HepG2 (cell line): ENCODE results near the gene ALK. TPM values are rescaled to one million over a fixed set of nuclear protein-coding genes. Genes with fewer than 3 reads are reported as not detected.

ENCODE experiments used
- ATAC-seq: fragments of 200-7000 bp; cut with Tn5 transposase; 3 replicates; pipeline ENCODE4 v1.9.1; 2020; ENCODE audit warnings: mild to moderate bottlenecking, moderate library complexity
- BruUV-seq: library from RNA; stranded (reverse); fragments of 400-500 nt; replicated peaks from 2 replicates; lab custom pipeline; 2021; lab: Mats Ljungman, UMichigan
- CTCF ChIA-PET: fragments of 300-600 bp; formaldehyde crosslinking; extraction: SDS; loops from one replicate; lab custom pipeline; 2021; ENCODE audit warnings: low total read pairs, inconsistent platforms, low intra/inter-chr PET ratio; lab: Yijun Ruan, JAX
- POLR2A ChIA-PET: fragments of 350-600 bp; sonication (Branson Sonifier 250); formaldehyde crosslinking; loops from one replicate; lab custom pipeline; 2020; ENCODE audit warnings: antibody characterized with exemption, inconsistent platforms; lab: Yijun Ruan, JAX
- DNase-seq: peaks from one replicate; pipeline ENCODE4 v3.0.0-alpha.2; 2015; ENCODE audit warnings: low spot score
- FAIRE-seq: peaks from 3 replicates; lab custom pipeline; 2011; peaks lifted over from hg19 to GRCh38; lab: Jason Lieb, UNC
- H2AFZ ChIP-seq: one replicate; pipeline ENCODE4 v1.6.1; 2011; ENCODE audit warnings: low read length, inconsistent platforms
- H3K27ac ChIP-seq: fragments of 300-600 bp; 3 replicates; pipeline ENCODE4 v1.8.0; 2011; ENCODE audit warnings: mixed run types, mild to moderate bottlenecking, mixed read lengths, low read length, inconsistent platforms; ENCODE audit not compliant: insufficient read depth; ENCODE audit errors: extremely low read length
- H3K27me3 ChIP-seq, 2 experiments: fragments of 200-600 bp in 1 of 2; 2 replicates in 1 of 2; 3 replicates in 1 of 2; pipeline versions ENCODE4 v1.6.0 to v1.8.0; 2011; ENCODE audit warnings: low read length in 2 of 2, mild to moderate bottlenecking in 2 of 2, moderate library complexity in 2 of 2, inconsistent platforms in 1 of 2; ENCODE audit not compliant: insufficient read depth in 2 of 2, control insufficient read depth in 1 of 2
- H3K36me3 ChIP-seq, 2 experiments: fragments of 200-600 bp in 1 of 2; replicated peaks in 1 of 2; 2 replicates in 1 of 2; 3 replicates in 1 of 2; pipeline versions ENCODE4 v1.5.1 to v1.8.0; 2011; ENCODE audit warnings: low read length in 2 of 2, inconsistent platforms in 1 of 2; ENCODE audit not compliant: insufficient read depth in 2 of 2, control insufficient read depth in 1 of 2
- H3K4me1 ChIP-seq: 2 replicates; pipeline ENCODE4 v1.5.1; 2012; ENCODE audit warnings: low read length, inconsistent platforms; ENCODE audit not compliant: insufficient read depth
- H3K4me2 ChIP-seq: 2 replicates; pipeline ENCODE4 v1.6.0; 2011; ENCODE audit warnings: low read depth, low read length, inconsistent platforms
- H3K4me3 ChIP-seq, 3 experiments: fragments of 200-600 bp in 1 of 3; sonication (generic), shearing (Covaris generic) in 1 of 3; replicated peaks in 1 of 3; 2 replicates each; pipeline ENCODE4 v1.5.1; 2011 to 2016; ENCODE audit warnings: low read length in 3 of 3, inconsistent platforms in 2 of 3, low read depth in 2 of 3, mild to moderate bottlenecking in 2 of 3, control low read depth in 1 of 3, mixed read lengths in 1 of 3; ENCODE audit not compliant: insufficient read depth in 1 of 3
- H3K79me2 ChIP-seq: one replicate; pipeline ENCODE4 v1.6.1; 2011; ENCODE audit warnings: low read length, inconsistent platforms; ENCODE audit not compliant: insufficient read depth
- H3K9ac ChIP-seq: 2 replicates; pipeline ENCODE4 v1.6.0; 2011; ENCODE audit warnings: mild to moderate bottlenecking, low read depth, low read length, inconsistent platforms; ENCODE audit not compliant: insufficient read depth
- H3K9me3 ChIP-seq: 2 replicates; pipeline ENCODE4 v1.5.1; 2012; ENCODE audit warnings: mild to moderate bottlenecking, low read length
- H4K20me1 ChIP-seq: 2 replicates; pipeline ENCODE4 v1.6.0; 2011; ENCODE audit warnings: inconsistent platforms, mild to moderate bottlenecking, low read length, moderate library complexity; ENCODE audit not compliant: insufficient read depth
- ATF7-NPFF ChIP-seq: sonication (generic); formaldehyde crosslinking; IDR thresholded peaks from 2 replicates; pipeline ENCODE4 v1.8.1; 2023; ENCODE audit warnings: mild to moderate bottlenecking, low read depth, missing genetic modification reagents, moderate library complexity
- NCOR1 ChIP-seq: fragments of 200-600 bp; sonication (generic); IDR thresholded peaks from 2 replicates; pipeline ENCODE4 v1.7.0; 2017; ENCODE audit warnings: antibody characterized with exemption, low read length, borderline replicate concordance
- NFE2L2 ChIP-seq: fragments of 150-350 bp; IDR thresholded peaks from 2 replicates; pipeline ENCODE4 v1.6.1; 2014; ENCODE audit warnings: low read length
- THAP8 ChIP-seq: sonication (generic); formaldehyde crosslinking; IDR thresholded peaks from 2 replicates; pipeline ENCODE4 v1.5.1; 2020; ENCODE audit warnings: missing genetic modification reagents, mild to moderate bottlenecking, borderline replicate concordance
- ZBTB25 ChIP-seq: IDR thresholded peaks from 2 replicates; pipeline ENCODE4 v1.6.1; 2018; ENCODE audit warnings: missing genetic modification reagents
- ZNF142 ChIP-seq: sonication (generic); formaldehyde crosslinking; IDR thresholded peaks from 2 replicates; pipeline ENCODE4 v1.4.0; 2020; ENCODE audit warnings: missing genetic modification reagents
- ZNF292 ChIP-seq: sonication (generic); formaldehyde crosslinking; IDR thresholded peaks from 2 replicates; pipeline ENCODE4 v1.8.1; 2022; ENCODE audit warnings: mild to moderate bottlenecking, low read depth, missing genetic modification reagents, borderline replicate concordance
- ZNF781 ChIP-seq: sonication (generic); formaldehyde crosslinking; IDR thresholded peaks from 2 replicates; pipeline ENCODE4 v1.5.1; 2020; ENCODE audit warnings: borderline replicate concordance, mild to moderate bottlenecking, missing genetic modification reagents; ENCODE audit errors: not compliant biosample characterization
- ZNF800 ChIP-seq: sonication (generic); formaldehyde crosslinking; IDR thresholded peaks from 2 replicates; pipeline ENCODE4 v1.4.0; 2020; ENCODE audit warnings: missing genetic modification reagents
- ZUFSP ChIP-seq: sonication (generic); formaldehyde crosslinking; IDR thresholded peaks from 2 replicates; pipeline ENCODE4 v1.9.0; 2021; ENCODE audit warnings: missing genetic modification reagents, mild to moderate bottlenecking, borderline replicate concordance
- WGBS: methylation state at CpG from one replicate; pipeline ENCODE4 v1.1.6; 2017; ENCODE audit warnings: low lambda C conversion rate; 5-methylcytosine and 5-hydroxymethylcytosine counted together
- in situ Hi-C: cut with HindIII; loops from 2 replicates; pipeline ENCODE4 v1.10.0; 2017; ENCODE audit warnings: low pct_unique_long_range_greater_than_20kb; ENCODE audit not compliant: extremely low pct_ligation_motif_present
- intact Hi-C: fragments of 100-400 bp; cut with micrococcal nuclease; formaldehyde crosslinking; loops from one replicate; pipeline ENCODE4 v1.10.0; 2022; ENCODE audit not compliant: unreplicated experiment
- polyA plus RNA-seq, 8 experiments: library from polyadenylated mRNA; depleted of rRNA in 3 of 8; stranded (reverse) in 7 of 8; unstranded in 1 of 8; fragments of >200 nt; fragmentation: Illumina TruSeq in 4 of 8; extraction: Trizol in 4 of 8; gene quantifications; 2 replicates each; pipeline versions ENCODE4 v1.2.1 to v1.2.3, GENCODE V29; 2011 to 2016; ENCODE audit warnings: low read depth in 4 of 8, missing spikeins in 1 of 8, mixed read lengths in 1 of 8; ENCODE audit not compliant: insufficient read depth in 1 of 8
- total RNA-seq, 5 experiments: library from RNA; depleted of rRNA; stranded (reverse); fragments of >200 nt; fragmentation: Illumina TruSeq; extraction: Trizol; gene quantifications; 2 replicates each; pipeline ENCODE4 v1.2.3, GENCODE V29; 2016; ENCODE audit warnings: low read depth in 1 of 5

The ALK gene
- total and polyA plus RNA-seq, 2 of the 13 experiments (the other 11 are each of a cell fraction or from before 2014, with no cell fraction given) = not detected

GRCh38 chr2:29479401-29479800 lies 442.0 kb downstream of the ALK start:
- no peaks in the 10 kb centered on the region for H3K36me3 ChIP-seq
- no TSS peak for BruUV-seq
- H3K27me3 ChIP-seq = peaks cover 8 to 27% of the 10 kb centered on the region in 2 experiments; a peak in 3 of 5 replicates
- TF ChIP-seq ZNF142 (CRISPR knock-in tag) (no peak), ZNF781 (CRISPR knock-in tag) (no peak), ZNF800 (CRISPR knock-in tag) (no peak), NFE2L2 (no peak), NCOR1 (no peak), ATF7-NPFF (CRISPR knock-in tag) (no peak), THAP8 (CRISPR knock-in tag) (no peak), ZBTB25 (no peak), ZNF292 (no peak), ZUFSP (CRISPR knock-in tag) (no peak)

More at GRCh38 chr2:29479401-29479800, 442.0 kb downstream of the ALK start:
- Histone ChIP-seq H3K9me3 (no peaks in the 10 kb centered on the region), H3K4me1 (no peaks in the 10 kb centered on the region), H2AFZ (no peak overlapping the region), H3K4me3 (no peak overlapping the region), H4K20me1 (no peaks in the 10 kb centered on the region), H3K9ac (no peak overlapping the region), H3K4me2 (no peak overlapping the region), H3K27ac (no peak overlapping the region), H3K79me2 (no peaks in the 10 kb centered on the region)
- FAIRE-seq = no peak
- DNase-seq = no peak
- in situ Hi-C loops (no loop called here), intact Hi-C loops (no loop called here)
- ATAC-seq = no peak
- ChIA-PET CTCF (no interaction called here), POLR2A (no interaction called here)
- WGBS = 29% methylated on average over 2 of the region's 2 CpGs
